Upper lobe of left lung (tissue), 4 donors: ENCODE measurements around the gene ANAPC7.

Experiments used
- POLR2A ChIP-seq, 4 donors: fragments of 450-650 bp; IDR thresholded peaks; one replicate each; pipeline ENCODE4 v1.5.1; 2016 to 2017; ENCODE audit warnings: antibody characterized with exemption in 4 of 4, mild to moderate bottlenecking in 2 of 4
- POLR2AphosphoS5 ChIP-seq, 2 donors: sonication (generic); formaldehyde crosslinking; IDR thresholded peaks; one replicate each; pipeline ENCODE4 v1.5.1; 2017; ENCODE audit warnings: antibody characterized with exemption in 2 of 2
- TF ChIP-seq, protein P1 (sequence below), 6 experiments: fragments of 450-650 bp in 4 of 6; fragments of 200-600 bp in 2 of 6; sonication (generic) in 2 of 6; IDR thresholded peaks; one replicate each; pipeline ENCODE4 v1.5.1; 2016 to 2019; ENCODE audit warnings: antibody characterized with exemption in 6 of 6

DNA sequence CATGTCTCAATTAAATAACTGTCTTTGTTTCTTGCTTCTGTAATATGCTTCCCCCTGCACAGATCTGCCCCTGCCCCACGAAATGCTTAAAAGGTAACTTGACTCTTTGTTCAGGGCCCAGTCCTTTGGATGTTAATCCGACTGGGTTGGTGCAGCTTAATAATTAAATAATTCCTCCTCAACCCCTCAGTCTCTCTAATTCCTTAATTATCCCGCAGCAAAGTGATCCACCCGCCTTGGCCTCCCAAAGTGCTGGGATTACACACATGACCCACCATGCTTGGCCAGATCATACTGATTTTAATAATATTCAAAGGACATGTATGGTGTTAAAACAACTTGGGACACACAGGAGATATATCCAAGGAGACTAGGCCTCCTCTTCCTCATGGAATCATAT lies 18.2 kb upstream of the ANAPC7 start:
- TF ChIP-seq POLR2AphosphoS5 (IDR thresholded peaks at IDR 0.05) (no peak), POLR2A (IDR thresholded peaks at IDR 0.05) (no peak)
- TF ChIP-seq, protein P1, sequence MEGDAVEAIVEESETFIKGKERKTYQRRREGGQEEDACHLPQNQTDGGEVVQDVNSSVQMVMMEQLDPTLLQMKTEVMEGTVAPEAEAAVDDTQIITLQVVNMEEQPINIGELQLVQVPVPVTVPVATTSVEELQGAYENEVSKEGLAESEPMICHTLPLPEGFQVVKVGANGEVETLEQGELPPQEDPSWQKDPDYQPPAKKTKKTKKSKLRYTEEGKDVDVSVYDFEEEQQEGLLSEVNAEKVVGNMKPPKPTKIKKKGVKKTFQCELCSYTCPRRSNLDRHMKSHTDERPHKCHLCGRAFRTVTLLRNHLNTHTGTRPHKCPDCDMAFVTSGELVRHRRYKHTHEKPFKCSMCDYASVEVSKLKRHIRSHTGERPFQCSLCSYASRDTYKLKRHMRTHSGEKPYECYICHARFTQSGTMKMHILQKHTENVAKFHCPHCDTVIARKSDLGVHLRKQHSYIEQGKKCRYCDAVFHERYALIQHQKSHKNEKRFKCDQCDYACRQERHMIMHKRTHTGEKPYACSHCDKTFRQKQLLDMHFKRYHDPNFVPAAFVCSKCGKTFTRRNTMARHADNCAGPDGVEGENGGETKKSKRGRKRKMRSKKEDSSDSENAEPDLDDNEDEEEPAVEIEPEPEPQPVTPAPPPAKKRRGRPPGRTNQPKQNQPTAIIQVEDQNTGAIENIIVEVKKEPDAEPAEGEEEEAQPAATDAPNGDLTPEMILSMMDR (IDR thresholded peaks at IDR 0.05), result no peak
